ENCODE data around the gene ESRP2. TPM values are rescaled to one million over a fixed set of nuclear protein-coding genes. Genes with fewer than 3 reads are reported as not detected.

ESRP2 gene
- under 1 TPM in 1 of 2 donors, not detected in 1; under 0.01 TPM for total RNA-seq

DNA sequence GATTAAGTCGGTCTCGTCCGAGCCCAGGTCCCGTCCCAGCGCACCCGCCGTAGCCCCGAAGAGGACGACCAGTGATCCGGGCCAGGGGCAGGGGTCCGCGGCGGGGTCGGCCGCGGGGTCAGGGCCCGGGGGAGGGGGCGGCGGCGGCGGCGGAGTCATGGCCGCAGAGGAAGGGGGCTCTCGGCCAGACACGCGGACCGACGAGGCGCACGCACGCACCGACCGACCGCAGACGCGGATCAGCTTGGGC lies at the start of gene ESRP2:
Gene ESRP2, minus strand, starts transcription at position 241 of the 250 bp plus-strand sequence. Its CDS starts 82 bp downstream, at position 159.

DNA sequence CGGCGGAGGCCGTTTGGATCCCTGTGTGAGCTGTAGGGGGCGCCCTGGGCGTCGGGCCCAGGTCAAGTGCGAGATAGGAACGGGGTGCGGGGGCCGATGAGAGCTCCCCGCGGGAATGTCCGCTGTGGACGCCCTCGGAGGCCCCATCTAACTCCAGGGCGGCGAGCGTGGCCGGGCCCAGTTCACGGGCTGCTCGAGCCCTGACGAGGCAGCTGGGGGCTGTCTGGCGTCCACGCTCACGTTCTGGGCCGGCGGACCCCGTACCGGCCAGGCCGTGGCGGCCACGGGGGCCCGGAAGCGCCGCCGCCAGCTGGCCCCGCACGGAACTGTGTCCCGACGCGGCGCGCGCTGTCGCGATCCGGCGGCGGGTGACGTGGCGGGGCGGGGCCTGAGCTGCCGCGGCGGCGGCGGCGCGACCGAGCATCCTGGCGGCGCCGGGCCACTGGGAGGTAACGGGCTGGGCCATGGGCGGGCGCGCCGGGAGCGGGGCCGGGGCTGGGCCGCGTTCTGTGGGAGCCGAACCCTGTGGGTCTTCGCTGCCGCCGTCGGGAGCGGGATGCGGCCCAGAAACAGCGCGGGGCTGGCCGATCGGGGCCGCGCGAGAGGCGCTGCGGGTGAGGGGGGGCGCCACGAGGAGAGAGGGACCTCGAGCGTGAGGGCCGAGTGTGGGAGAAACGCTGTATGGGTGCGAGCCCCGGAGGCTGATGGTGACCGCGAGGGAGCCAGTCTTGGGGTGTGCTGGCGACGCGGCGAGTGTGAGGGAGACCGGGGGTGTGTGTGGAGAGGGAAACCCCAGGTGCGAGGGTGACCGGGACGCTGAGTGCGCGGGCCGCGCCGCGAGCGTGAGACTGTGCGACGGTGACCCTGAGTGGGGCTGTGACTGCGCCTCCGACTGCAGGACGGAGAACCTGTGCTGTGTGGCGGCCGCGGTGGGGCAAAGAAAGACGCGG lies 28.5 kb upstream of the ESRP2 start, which contains the start of gene SLC7A6:
Gene SLC7A6, plus strand, starts transcription at position 399 of the 950 bp plus-strand sequence. CDS start 10,201 bp downstream, outside the sequence.

DNA sequence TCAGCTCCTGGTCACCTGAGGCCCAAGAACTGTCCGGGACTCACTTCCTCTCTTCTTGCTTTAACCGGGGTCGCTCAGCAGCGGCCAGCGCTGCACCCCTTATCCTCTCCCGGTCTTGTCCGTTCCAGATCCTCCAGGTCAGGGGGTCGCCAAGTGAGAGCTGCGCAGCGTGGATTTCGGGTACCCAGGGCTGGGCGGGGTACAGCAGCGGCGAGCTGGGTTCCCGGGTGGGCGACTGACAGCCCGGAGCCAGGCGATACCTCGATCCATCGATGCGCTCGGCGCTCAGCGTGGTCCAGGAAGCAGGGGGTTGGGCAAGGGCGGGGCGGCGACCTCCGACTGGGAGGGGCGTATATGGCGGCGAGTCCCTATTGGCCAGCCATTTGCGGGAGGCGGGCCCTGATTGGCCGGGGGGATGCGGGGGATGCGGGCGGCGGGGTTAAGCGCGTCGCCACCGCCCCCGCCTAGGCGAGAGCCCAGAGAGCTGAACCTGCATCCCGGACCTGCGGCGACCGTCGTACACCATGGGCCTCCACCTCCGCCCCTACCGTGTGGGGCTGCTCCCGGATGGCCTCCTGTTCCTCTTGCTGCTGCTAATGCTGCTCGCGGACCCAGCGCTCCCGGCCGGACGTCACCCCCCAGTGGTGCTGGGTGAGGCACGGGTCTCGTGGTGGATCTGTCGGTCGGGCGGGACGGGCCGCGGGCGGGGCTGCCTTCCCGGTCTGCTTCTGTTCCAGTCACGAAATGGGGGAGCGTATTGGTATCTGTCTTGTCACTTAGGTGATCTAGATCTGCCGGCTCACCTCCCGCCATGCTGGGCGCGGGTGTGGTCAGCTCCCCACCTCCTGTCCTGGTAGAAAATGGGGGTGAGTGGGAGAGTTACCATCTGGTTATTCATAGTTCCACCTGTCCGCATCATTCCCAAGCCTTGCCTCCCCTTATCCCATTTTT lies 9.3 kb upstream of the ESRP2 start, which contains the start of gene PLA2G15:
Gene PLA2G15, plus strand, starts transcription at position 471 of the 951 bp plus-strand sequence. Its CDS starts 54 bp downstream, at position 525.

Small RNAs within 50 kb of the gene (small RNA-seq; reads per million reads assigned to genes)
- gene RF00554 (0 reads per million in 2 donors), gene RNU6-1262P (0 reads per million in 2 donors)

Other genes starting within 250 kb of the ESRP2 start
- gene DPEP2, start 236.6 kb downstream of the ESRP2 start, total RNA-seq = not detected
- gene DPEP2NB, start 220.2 kb downstream of the ESRP2 start, total RNA-seq = not detected
- 10 to 100 TPM; 17.6 to 19.6 TPM for gene DDX28, start 212.9 kb downstream of the ESRP2 start, total RNA-seq
- 10 to 100 TPM; 14.1 to 24.6 TPM for gene DUS2, start 212.8 kb downstream of the ESRP2 start, total RNA-seq
- gene NFATC3, start 150.8 kb downstream of the ESRP2 start, total RNA-seq = 10 to 100 TPM; 20.3 to 31.3 TPM
- 10 to 100 TPM; 31.0 to 34.4 TPM for gene PLA2G15, start 9.2 kb upstream of the ESRP2 start, total RNA-seq
- 10 to 100 TPM; 30.3 to 34.8 TPM for gene SLC7A6, start 28.4 kb upstream of the ESRP2 start, total RNA-seq
- gene SLC7A6OS, start 74.8 kb upstream of the ESRP2 start, total RNA-seq = 10 to 100 TPM; 15.8 to 21.6 TPM
- gene PRMT7, start 74.9 kb upstream of the ESRP2 start, total RNA-seq = 10 to 100 TPM; 61.6 to 79.9 TPM
- under 1 TPM in 1 of 2 donors, not detected in 1; 0.34 TPM for gene SMPD3, start 212.4 kb upstream of the ESRP2 start, total RNA-seq

Measured in melanocyte of skin (primary cell).